ENCODE data around the gene SHCBP1L. TPM values are rescaled to one million over a fixed set of nuclear protein-coding genes. Genes with fewer than 3 reads are reported as not detected.
"Not testable (repeated sequence)": the region's sequence is repeated elsewhere in the genome, so short reads cannot be mapped to it uniquely, and the experiment has no call there.

The SHCBP1L gene
- total and polyA plus RNA-seq, 7 donors, result not detected

DNA sequence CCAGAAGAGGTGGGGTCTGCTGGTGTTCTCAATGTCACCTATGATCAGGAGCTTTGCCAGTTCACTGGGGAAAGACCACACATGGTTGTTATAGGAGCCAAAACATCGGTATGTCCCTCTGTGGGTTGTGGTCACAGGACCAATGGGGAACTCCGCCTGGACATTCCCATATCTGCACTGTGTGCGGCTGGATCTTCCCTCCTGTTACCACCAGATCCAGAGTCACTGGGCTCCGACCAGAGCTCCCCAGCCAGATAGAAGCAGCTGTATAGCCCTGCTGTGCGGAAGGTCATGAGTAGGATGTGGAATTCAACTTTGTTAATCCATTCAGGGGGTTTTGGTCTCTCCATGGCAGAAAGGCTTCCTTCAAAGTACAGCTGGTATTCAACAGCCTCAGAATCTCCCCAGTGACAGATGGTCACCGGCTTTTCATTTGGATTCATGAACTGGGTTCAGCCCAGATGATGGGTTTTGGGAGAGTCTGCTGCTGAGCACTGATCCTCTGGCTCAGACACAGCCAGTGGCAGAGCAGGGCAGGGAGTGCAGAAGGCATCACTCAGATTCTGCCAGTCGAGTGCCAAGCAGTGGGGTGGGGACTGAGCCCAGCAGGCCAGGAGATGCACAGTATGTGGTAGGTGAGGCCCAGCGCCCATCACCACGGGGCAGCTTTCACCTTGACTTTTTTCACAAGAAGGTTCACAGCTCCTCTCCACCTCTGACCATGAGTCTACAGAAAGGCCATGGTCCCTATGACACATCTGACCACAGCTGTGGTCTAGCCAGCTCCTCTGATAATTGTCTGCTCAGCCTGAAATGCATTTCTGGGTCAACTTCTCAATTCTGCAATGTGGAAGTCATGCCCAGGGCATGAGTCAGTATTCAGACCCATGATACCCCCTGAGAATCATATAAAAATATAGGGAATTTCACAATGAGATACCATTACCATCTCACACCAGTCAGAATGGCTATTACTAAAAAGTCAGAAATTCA, 2.9 kb upstream of the SHCBP1L start:
- DNase-seq, result no peak
- 55 to 73% (median 61%) methylated on average over 9 of the region's 9 CpGs for WGBS, 3 donors
- no peak overlapping the region for H3K27ac ChIP-seq
- no peak overlapping the region for H3K4me3 ChIP-seq
- intact Hi-C loops (cut with DNase I), result loop anchor here in 1 of 2 donors (5.0 kb wide), 1 partner anchor 176 kb away; no protein-coding TSS in a partner anchor
- peak; percentile 27 to 59 (median 51) for ATAC-seq
- H3K36me3 ChIP-seq (ENCODE audit: insufficient read depth in 1 of 2, low read depth in 1 of 2), result no peaks in the 10 kb centered on the region
- no peaks in the 10 kb centered on the region for H3K4me1 ChIP-seq
- no peaks in the 10 kb centered on the region for H3K9me3 ChIP-seq
- TF ChIP-seq CTCF (IDR thresholded peaks at IDR 0.05), result no peak
- peaks cover 0 to 13% (median 3%) of the 10 kb centered on the region in 3 donors for H3K27me3 ChIP-seq (ENCODE audit: insufficient read depth in 3 of 3, low read length in 2 of 3)

GRCh38 chr1:182953826-182954225, 860 bp upstream of the SHCBP1L start:
- intact Hi-C loops (cut with DNase I), result no loop called here
- WGBS, 3 donors, result 64 to 74% (median 66%) methylated on average over 3 of the region's 3 CpGs
- ATAC-seq (no peak), DNase-seq (no peak)
- H3K9me3 ChIP-seq, result no peaks in the 10 kb centered on the region
- H3K27ac ChIP-seq, result no peak overlapping the region
- H3K4me1 ChIP-seq, result no peaks in the 10 kb centered on the region
- H3K36me3 ChIP-seq (ENCODE audit: insufficient read depth in 1 of 2, low read depth in 1 of 2), result no peaks in the 10 kb centered on the region
- H3K4me3 ChIP-seq, result no peak overlapping the region
- H3K27me3 ChIP-seq (ENCODE audit: insufficient read depth in 3 of 3, low read length in 2 of 3), result peaks cover 0 to 13% (median 3%) of the 10 kb centered on the region in 3 donors
- TF ChIP-seq CTCF (IDR thresholded peaks at IDR 0.05), result no peak

- H3K4me3 ChIP-seq; H3K4me1 ChIP-seq; H3K9me3 ChIP-seq; H3K27ac ChIP-seq; DNase-seq; H3K27me3 ChIP-seq (ENCODE audit: insufficient read depth in 3 of 3, low read length in 2 of 3); H3K36me3 ChIP-seq (ENCODE audit: insufficient read depth in 1 of 2, low read depth in 1 of 2); intact Hi-C loops (cut with DNase I); ATAC-seq: not testable (repeated sequence)
- 93 to 94% (median 93%) methylated on average over 6 of the region's 6 CpGs for WGBS, 3 donors
These were observed 9.6 kb downstream of the SHCBP1L start for GRCh38 chr1:182943336-182943735.

- H3K4me1 ChIP-seq; H3K4me3 ChIP-seq; intact Hi-C loops (cut with DNase I); H3K36me3 ChIP-seq (ENCODE audit: insufficient read depth in 1 of 2, low read depth in 1 of 2); H3K27ac ChIP-seq; ATAC-seq; H3K9me3 ChIP-seq; H3K27me3 ChIP-seq (ENCODE audit: insufficient read depth in 3 of 3, low read length in 2 of 3): not testable (repeated sequence)
- WGBS, 3 donors, result 30 to 35% (median 35%) methylated on average over 25 of the region's 25 CpGs
- peak in 1 of 2 donors; percentile 42 for DNase-seq
These were observed 10.8 kb downstream of the SHCBP1L start for GRCh38 chr1:182942145-182942544.

DNA sequence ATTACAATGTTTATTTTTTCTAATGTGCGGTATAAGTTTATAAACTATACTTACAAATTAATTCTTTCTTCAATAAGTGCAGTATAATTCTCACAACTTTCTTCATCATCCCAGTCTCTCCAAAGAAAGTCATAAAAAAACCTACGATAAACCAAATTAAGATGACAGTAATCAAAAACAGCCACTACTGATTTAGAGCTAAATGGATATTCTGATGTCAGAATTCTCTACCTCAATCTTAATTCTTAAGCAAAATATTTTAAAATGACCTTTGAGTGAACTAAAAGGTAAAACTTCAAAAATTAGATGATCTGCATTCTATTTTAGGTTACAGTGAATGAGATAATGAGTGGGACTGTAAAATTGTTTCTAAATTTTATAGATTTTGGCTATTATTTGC, 13.6 kb downstream of the SHCBP1L start:
- H3K27me3 ChIP-seq (ENCODE audit: insufficient read depth in 3 of 3, low read length in 2 of 3), result peaks cover 0 to 4% (median 2%) of the 10 kb centered on the region in 3 donors
- DNase-seq (no peak), ATAC-seq (no peak)
- 96 to 97% (median 97%) methylated on average over 2 of the region's 2 CpGs for WGBS, 3 donors
- intact Hi-C loops (cut with DNase I), result no loop called here
- H3K27ac ChIP-seq, result no peak overlapping the region
- H3K4me1 ChIP-seq, result no peaks in the 10 kb centered on the region
- no peak for TF ChIP-seq CTCF (IDR thresholded peaks at IDR 0.05)
- H3K4me3 ChIP-seq, result no peak overlapping the region
- H3K36me3 ChIP-seq (ENCODE audit: insufficient read depth in 1 of 2, low read depth in 1 of 2), result no peaks in the 10 kb centered on the region
- no peaks in the 10 kb centered on the region for H3K9me3 ChIP-seq
